GM23338 (cell line): Measurements from ENCODE around the gene DVL1.

ENCODE experiments used
- CTCF ChIP-seq, 2 experiments: fragments of 200-600 bp in 1 of 2; sonication (generic) in 1 of 2; conservative IDR thresholded peaks; 2 replicates each; pipeline versions ENCODE4 v1.5.1 to v1.6.1; 2016 to 2017; ENCODE audit warnings: antibody characterized with exemption in 2 of 2, low read depth in 2 of 2, mild to moderate bottlenecking in 2 of 2, moderate library complexity in 1 of 2
- EZH2 ChIP-seq: fragments of 200-600 bp; sonication (generic); IDR thresholded peaks from one replicate; pipeline ENCODE4 v1.8.0; 2017; ENCODE audit warnings: antibody characterized with exemption, mild to moderate bottlenecking, low read depth; ENCODE audit not compliant: unreplicated experiment
- POLR2AphosphoS5 ChIP-seq: IDR thresholded peaks from 2 replicates; pipeline ENCODE4 v1.6.1; 2016; ENCODE audit warnings: antibody characterized with exemption, low read depth

GRCh38 chr1:1332031-1332755, 17.0 kb downstream of the DVL1 start:
- TF ChIP-seq CTCF (conservative IDR thresholded peaks at IDR 0.05; ENCODE audit: low read depth in 2 of 2) (no peak), POLR2AphosphoS5 (no peak; the same call in 1 of the 2 replicates), EZH2 (no peak)
